Measurements from ENCODE around the gene CYFIP1.

- no peak for TF ChIP-seq EZH2 (IDR thresholded peaks at IDR 0.05; ENCODE audit: borderline replicate concordance, low read depth, low read length, poor library complexity, severe bottlenecking)
- no peak for TF ChIP-seq CTCF (conservative IDR thresholded peaks at IDR 0.05; ENCODE audit: low read depth, low read length)
Observed at GRCh38 chr15:22871481-22872086, 108.6 kb downstream of the CYFIP1 start.
